WTC11 (cell line): ENCODE results near the gene PRR5L. TPM values are rescaled to one million over a fixed set of nuclear protein-coding genes. Genes with fewer than 3 reads are reported as not detected.

ENCODE experiments used
- ATAC-seq: fragments of 200-7000 bp; cut with Tn5 transposase; 2 replicates; pipeline ENCODE4 v1.10.0; 2021; ENCODE audit warnings: mild to moderate bottlenecking, moderate library complexity
- CTCF ChIA-PET: fragments of 300-600 bp; sonication (Branson Sonifier 250); formaldehyde crosslinking; loops from one replicate; lab custom pipeline; 2021; ENCODE audit warnings: antibody characterized with exemption; lab: Charles Lee
- POLR2A ChIA-PET: fragments of 350-600 bp; sonication (Branson Sonifier 250); formaldehyde crosslinking; loops from one replicate; lab custom pipeline; 2021; ENCODE audit warnings: antibody characterized with exemption; lab: Charles Lee
- DNase-seq: peaks from one replicate; pipeline ENCODE4 v3.0.0; 2021; ENCODE audit warnings: low spot score
- H3K27ac Mint-ChIP-seq: 2 replicates; pipeline ENCODE4 v1.8.0; 2021; ENCODE audit warnings: mixed read lengths
- H3K27me3 Mint-ChIP-seq: 2 replicates; pipeline ENCODE4 v1.8.0; 2021; ENCODE audit warnings: low read depth, mild to moderate bottlenecking, moderate library complexity, mixed read lengths
- H3K36me3 Mint-ChIP-seq: 2 replicates; pipeline ENCODE4 v1.8.0; 2021; ENCODE audit warnings: mixed read lengths
- H3K4me1 Mint-ChIP-seq: 2 replicates; pipeline ENCODE4 v1.8.0; 2022; ENCODE audit warnings: mixed read lengths
- H3K4me3 Mint-ChIP-seq: 2 replicates; pipeline ENCODE4 v1.8.0; 2021; ENCODE audit warnings: mild to moderate bottlenecking, moderate library complexity, mixed read lengths
- H3K9me3 Mint-ChIP-seq: 2 replicates; pipeline ENCODE4 v1.8.0; 2021; ENCODE audit warnings: mixed read lengths
- ATF3 ChIP-seq: sonication (generic); formaldehyde crosslinking; conservative IDR thresholded peaks from 2 replicates; pipeline ENCODE4 v1.8.1; 2022; ENCODE audit warnings: mild to moderate bottlenecking, missing genetic modification reagents
- CREB1 ChIP-seq: sonication (generic); formaldehyde crosslinking; IDR thresholded peaks from 2 replicates; pipeline ENCODE4 v1.8.0; 2023; ENCODE audit warnings: mild to moderate bottlenecking, missing genetic modification reagents
- E2F4 ChIP-seq: sonication (generic); formaldehyde crosslinking; IDR thresholded peaks from 2 replicates; pipeline ENCODE4 v1.8.1; 2022; ENCODE audit warnings: low read depth, mild to moderate bottlenecking, moderate library complexity, missing genetic modification reagents, borderline replicate concordance
- ELF4 ChIP-seq: sonication (generic); formaldehyde crosslinking; IDR thresholded peaks from 2 replicates; pipeline ENCODE4 v1.8.1; 2022; ENCODE audit warnings: low read depth, mild to moderate bottlenecking, moderate library complexity, missing genetic modification reagents
- FOXK1 ChIP-seq: sonication (generic); formaldehyde crosslinking; IDR thresholded peaks from 2 replicates; pipeline ENCODE4 v1.8.0; 2022; ENCODE audit warnings: mild to moderate bottlenecking, moderate library complexity, missing genetic modification reagents
- HMGA2 ChIP-seq: fragments of 250-450 bp; sonication (Bioruptor Pico); IDR thresholded peaks from 2 replicates; pipeline ENCODE4 v1.4.0; 2021; ENCODE audit warnings: mild to moderate bottlenecking, moderate library complexity
- IRF2 ChIP-seq: sonication (generic); formaldehyde crosslinking; IDR thresholded peaks from 2 replicates; pipeline ENCODE4 v1.8.0; 2022; ENCODE audit warnings: low read depth, missing genetic modification reagents, borderline replicate concordance
- MAX ChIP-seq: sonication (generic); formaldehyde crosslinking; IDR thresholded peaks from 2 replicates; pipeline ENCODE4 v1.8.0; 2022; ENCODE audit warnings: mild to moderate bottlenecking, missing genetic modification reagents
- RORB ChIP-seq: fragments of 250-450 bp; sonication (Bioruptor Pico); IDR thresholded peaks from 2 replicates; pipeline ENCODE4 v1.9.0; 2021; ENCODE audit warnings: mild to moderate bottlenecking
- TCF7 ChIP-seq: sonication (generic); formaldehyde crosslinking; IDR thresholded peaks from 2 replicates; pipeline ENCODE4 v1.8.0; 2022; ENCODE audit warnings: mild to moderate bottlenecking, low read depth, missing genetic modification reagents, moderate library complexity
- TEAD4 ChIP-seq: sonication (generic); formaldehyde crosslinking; IDR thresholded peaks from 2 replicates; pipeline ENCODE4 v1.8.0; 2022; ENCODE audit warnings: mild to moderate bottlenecking, missing genetic modification reagents
- USF2 ChIP-seq: sonication (generic); formaldehyde crosslinking; IDR thresholded peaks from 2 replicates; pipeline ENCODE4 v1.8.1; 2023; ENCODE audit warnings: mild to moderate bottlenecking, missing genetic modification reagents, moderate library complexity
- ZBTB21 ChIP-seq: sonication (generic); formaldehyde crosslinking; IDR thresholded peaks from 2 replicates; pipeline ENCODE4 v1.8.1; 2023; ENCODE audit warnings: mild to moderate bottlenecking, missing genetic modification reagents, borderline replicate concordance
- ZNF121 ChIP-seq: sonication (generic); formaldehyde crosslinking; IDR thresholded peaks from 2 replicates; pipeline ENCODE4 v1.8.0; 2023; ENCODE audit warnings: missing genetic modification reagents
- ZNF138 ChIP-seq: sonication (generic); formaldehyde crosslinking; conservative IDR thresholded peaks from 2 replicates; pipeline ENCODE4 v1.8.1; 2022; ENCODE audit warnings: mild to moderate bottlenecking, moderate library complexity, missing genetic modification reagents
- ZNF317 ChIP-seq: sonication (generic); formaldehyde crosslinking; IDR thresholded peaks from 2 replicates; pipeline ENCODE4 v1.8.1; 2023; ENCODE audit warnings: low read depth, mild to moderate bottlenecking, moderate library complexity, missing genetic modification reagents, borderline replicate concordance
- ZNF396 ChIP-seq: fragments of 250-450 bp; sonication (Bioruptor Pico); IDR thresholded peaks from 2 replicates; pipeline ENCODE4 v1.8.0; 2021; ENCODE audit warnings: mild to moderate bottlenecking, moderate library complexity, borderline replicate concordance
- ZNF416 ChIP-seq: fragments of 250-450 bp; sonication (Bioruptor Pico); IDR thresholded peaks from 2 replicates; pipeline ENCODE4 v1.9.0; 2021; ENCODE audit warnings: mild to moderate bottlenecking, inconsistent platforms
- ZNF532 ChIP-seq: fragments of 250-450 bp; sonication (Bioruptor Pico); IDR thresholded peaks from 2 replicates; pipeline ENCODE4 v1.9.0; 2021; ENCODE audit warnings: mild to moderate bottlenecking, borderline replicate concordance
- ZSCAN18 ChIP-seq: fragments of 250-450 bp; sonication (Bioruptor Pico); IDR thresholded peaks from 2 replicates; pipeline ENCODE4 v2.1.2; 2022; ENCODE audit warnings: mild to moderate bottlenecking, moderate library complexity
- total RNA-seq: library from RNA; stranded (reverse); gene quantifications from 3 replicates; pipeline ENCODE4 v1.2.3, GENCODE V29; 2021

Gene PRR5L
- total RNA-seq, 1 experiment from 2014 or later, result 3.9 TPM

- TF ChIP-seq E2F4 (CRISPR knock-in tag) (no peak), RORB (CRISPR knock-in tag) (no peak), ZSCAN18 (no peak), ZNF138 (CRISPR knock-in tag) (no peak), MAX (CRISPR knock-in tag) (no peak), FOXK1 (CRISPR knock-in tag) (no peak), TCF7 (CRISPR knock-in tag) (no peak), ZNF317 (CRISPR knock-in tag) (no peak)
Measured at GRCh38 chr11:36312611-36313472, 16.8 kb downstream of the PRR5L start (continued).

- ATAC-seq (no peak), DNase-seq (no peak)
- POLR2A ChIA-PET, result no interaction called here
- Mint-ChIP-seq H3K4me1 (peaks cover 28% of the 10 kb centered on the region), H3K4me3 (no peak overlapping the region), H3K9me3 (peaks cover 10% of the 10 kb centered on the region; the same call in 1 of the 2 replicates), H3K27ac (no peak overlapping the region), H3K36me3 (no peaks in the 10 kb centered on the region), H3K27me3 (peaks cover 8% of the 10 kb centered on the region)
- no peak for TF ChIP-seq USF2
- CTCF ChIA-PET, result interaction anchor here (1.6 kb wide), 1 partner anchor 165 kb away, joined by 3 read pairs; no protein-coding TSS in a partner anchor
Measured at GRCh38 chr11:36313750-36314433, 17.8 kb downstream of the PRR5L start.

- peaks cover 33% of the 10 kb centered on the region for H3K4me1 Mint-ChIP-seq
- ATAC-seq (no peak), DNase-seq (no peak)
- TF ChIP-seq CREB1 (CRISPR knock-in tag) (no peak), ATF3 (no peak), IRF2 (CRISPR knock-in tag) (no peak), ZNF416 (CRISPR knock-in tag) (no peak), ZNF532 (CRISPR knock-in tag) (no peak), TEAD4 (no peak), FOXK1 (CRISPR knock-in tag) (no peak), ZNF121 (CRISPR knock-in tag) (no peak), E2F4 (CRISPR knock-in tag) (no peak), ZBTB21 (no peak), ZNF396 (CRISPR knock-in tag) (no peak), ZNF138 (CRISPR knock-in tag) (no peak), ELF4 (CRISPR knock-in tag) (no peak), HMGA2 (no peak)
- no peak overlapping the region for H3K4me3 Mint-ChIP-seq
- peaks cover 8% of the 10 kb centered on the region for H3K27me3 Mint-ChIP-seq
- POLR2A ChIA-PET, result no interaction called here
- CTCF ChIA-PET, result no interaction called here
- no peaks in the 10 kb centered on the region for H3K36me3 Mint-ChIP-seq
- H3K27ac Mint-ChIP-seq, result no peak overlapping the region
- H3K9me3 Mint-ChIP-seq, result peaks cover 8% of the 10 kb centered on the region; the same call in 1 of the 2 replicates
Measured at GRCh38 chr11:36314434-36314767, 18.3 kb downstream of the PRR5L start.
